Measurements from ENCODE around the gene UIMC1. TPM values are rescaled to one million over a fixed set of nuclear protein-coding genes. Genes with fewer than 3 reads are reported as not detected.
"Not testable (repeated sequence)": the region's sequence is repeated elsewhere in the genome, so short reads cannot be mapped to it uniquely, and the experiment has no call there.

Gene UIMC1
- total RNA-seq, 1 donor from 2014 or later: 72.5 TPM

DNA sequence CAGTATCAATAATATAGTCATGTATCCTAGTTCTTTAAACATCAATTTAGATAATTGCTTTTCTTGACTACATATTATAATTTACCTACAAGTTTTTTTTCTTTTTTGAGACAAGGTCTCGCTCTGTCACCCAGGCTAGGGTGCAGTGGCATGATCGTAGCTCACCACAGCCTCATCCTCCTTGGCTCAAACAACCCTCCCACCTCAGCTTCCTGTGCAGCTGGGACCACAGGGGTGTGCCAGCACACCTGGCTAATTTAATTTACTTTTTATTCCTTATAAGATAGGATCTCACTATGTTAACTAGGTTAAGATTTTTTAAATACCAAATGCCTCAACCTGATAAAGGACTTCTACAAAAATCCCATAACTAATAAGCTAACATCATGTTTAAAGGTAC, 21.1 kb downstream of the UIMC1 start:
- Mint-ChIP-seq H3K9me3 (no peaks in the 10 kb centered on the region), H3K4me1 (peaks cover 55% of the 10 kb centered on the region), H3K27me3 (no peaks in the 10 kb centered on the region), H3K27ac (peak overlapping the region; percentile 87), H3K36me3 (ENCODE audit: low read depth) (peaks cover 28% of the 10 kb centered on the region), H3K4me3 (peak overlapping the region; percentile 41)
- ATAC-seq (ENCODE audit: low read depth) (peak; percentile 98), DNase-seq (peak; percentile 26)
- ChIA-PET CTCF (no interaction called here), POLR2A (interaction anchor here (0.6 to 1.6 kb wide), 5 partner anchors 20 to 1243 kb away, joined by 3 to 8 read pairs (median 6); partner anchors contain the start of gene UIMC1)
- intact Hi-C loops (cut with micrococcal nuclease): loop anchor here (1.0 kb wide), 1 partner anchor 9 kb away; no protein-coding TSS in a partner anchor
- TF ChIP-seq, protein P1, sequence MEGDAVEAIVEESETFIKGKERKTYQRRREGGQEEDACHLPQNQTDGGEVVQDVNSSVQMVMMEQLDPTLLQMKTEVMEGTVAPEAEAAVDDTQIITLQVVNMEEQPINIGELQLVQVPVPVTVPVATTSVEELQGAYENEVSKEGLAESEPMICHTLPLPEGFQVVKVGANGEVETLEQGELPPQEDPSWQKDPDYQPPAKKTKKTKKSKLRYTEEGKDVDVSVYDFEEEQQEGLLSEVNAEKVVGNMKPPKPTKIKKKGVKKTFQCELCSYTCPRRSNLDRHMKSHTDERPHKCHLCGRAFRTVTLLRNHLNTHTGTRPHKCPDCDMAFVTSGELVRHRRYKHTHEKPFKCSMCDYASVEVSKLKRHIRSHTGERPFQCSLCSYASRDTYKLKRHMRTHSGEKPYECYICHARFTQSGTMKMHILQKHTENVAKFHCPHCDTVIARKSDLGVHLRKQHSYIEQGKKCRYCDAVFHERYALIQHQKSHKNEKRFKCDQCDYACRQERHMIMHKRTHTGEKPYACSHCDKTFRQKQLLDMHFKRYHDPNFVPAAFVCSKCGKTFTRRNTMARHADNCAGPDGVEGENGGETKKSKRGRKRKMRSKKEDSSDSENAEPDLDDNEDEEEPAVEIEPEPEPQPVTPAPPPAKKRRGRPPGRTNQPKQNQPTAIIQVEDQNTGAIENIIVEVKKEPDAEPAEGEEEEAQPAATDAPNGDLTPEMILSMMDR (IDR thresholded peaks at IDR 0.05): no peak

DNA sequence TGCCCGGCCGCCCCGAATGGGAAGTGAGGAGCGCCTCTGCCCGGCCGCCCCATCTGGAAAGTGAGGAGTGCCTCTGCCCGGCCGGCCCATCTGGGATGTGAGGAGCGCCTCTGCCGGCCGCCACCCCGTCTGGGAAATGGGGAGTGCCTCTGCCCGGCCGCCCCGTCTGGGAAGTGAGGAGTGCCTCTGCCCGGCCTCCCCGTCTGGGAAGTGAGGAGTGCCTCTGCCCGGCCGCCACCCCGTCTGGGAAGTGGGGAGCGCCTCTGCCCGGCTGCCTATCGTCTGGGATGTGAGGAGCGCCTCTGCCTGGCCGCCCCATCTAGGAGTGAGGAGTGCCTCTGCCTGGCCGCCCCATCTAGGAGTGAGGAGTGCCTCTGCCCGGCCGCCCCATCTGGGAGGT, 22.4 kb downstream of the UIMC1 start:
- H3K9me3 Mint-ChIP-seq; ATAC-seq (ENCODE audit: low read depth); H3K4me3 Mint-ChIP-seq; intact Hi-C loops (cut with micrococcal nuclease); DNase-seq; POLR2A ChIA-PET; CTCF ChIA-PET; H3K27me3 Mint-ChIP-seq: not testable (repeated sequence)
- peaks cover 38% of the 10 kb centered on the region for H3K36me3 Mint-ChIP-seq (ENCODE audit: low read depth)
- H3K27ac Mint-ChIP-seq: peak overlapping the region; percentile 50
- peaks cover 47% of the 10 kb centered on the region for H3K4me1 Mint-ChIP-seq

DNA sequence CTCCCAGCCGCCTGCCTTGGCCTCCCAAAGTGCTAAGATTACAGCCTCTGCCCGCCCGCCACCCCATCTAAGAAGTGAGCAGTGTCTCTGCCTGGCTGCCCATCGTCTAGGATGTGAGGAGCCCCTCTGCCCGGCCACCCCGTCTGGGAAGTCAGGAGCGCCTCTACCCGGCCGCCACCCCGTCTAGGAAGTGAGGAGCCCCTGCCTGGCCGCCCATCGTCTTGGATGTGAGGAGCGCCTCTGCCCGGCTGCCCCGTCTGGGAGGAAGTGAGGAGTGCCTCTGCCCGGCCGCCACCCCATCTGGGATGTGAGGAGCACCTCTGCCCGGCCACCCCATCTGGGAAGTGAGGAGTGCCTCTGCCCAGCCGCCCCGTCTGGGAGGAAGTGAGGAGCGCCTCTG, 23.0 kb downstream of the UIMC1 start:
- H3K9me3 Mint-ChIP-seq; H3K27ac Mint-ChIP-seq; ATAC-seq (ENCODE audit: low read depth); H3K27me3 Mint-ChIP-seq; POLR2A ChIA-PET; DNase-seq; CTCF ChIA-PET; intact Hi-C loops (cut with micrococcal nuclease); H3K4me3 Mint-ChIP-seq: not testable (repeated sequence)
- peaks cover 43% of the 10 kb centered on the region for H3K36me3 Mint-ChIP-seq (ENCODE audit: low read depth)
- peaks cover 42% of the 10 kb centered on the region for H3K4me1 Mint-ChIP-seq

DNA sequence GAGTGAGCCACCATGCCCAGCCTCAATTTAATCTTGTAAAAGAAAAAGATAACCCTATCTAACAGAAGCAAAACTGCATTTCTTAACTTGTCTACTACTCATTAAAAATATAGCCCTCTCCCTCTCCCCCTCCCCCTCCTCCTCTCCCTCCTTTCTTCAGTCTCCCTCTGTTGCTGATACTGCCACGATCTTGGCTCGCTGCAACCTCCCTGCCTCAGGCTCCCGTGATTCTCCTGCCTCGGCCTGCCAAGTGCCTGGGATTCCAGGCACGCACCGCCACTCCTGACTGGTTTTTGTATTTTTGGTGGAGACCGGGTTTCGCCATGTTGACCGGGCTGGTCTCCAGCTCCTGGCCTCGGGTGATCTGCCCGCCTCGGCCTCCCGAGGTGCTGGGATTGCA, 23.5 kb downstream of the UIMC1 start:
- CTCF ChIA-PET; DNase-seq; ATAC-seq (ENCODE audit: low read depth); H3K27me3 Mint-ChIP-seq; H3K4me3 Mint-ChIP-seq; H3K9me3 Mint-ChIP-seq; POLR2A ChIA-PET; intact Hi-C loops (cut with micrococcal nuclease): not testable (repeated sequence)
- Mint-ChIP-seq H3K4me1 (peaks cover 37% of the 10 kb centered on the region), H3K36me3 (ENCODE audit: low read depth) (peaks cover 42% of the 10 kb centered on the region), H3K27ac (peak overlapping the region; percentile 24)

DNA sequence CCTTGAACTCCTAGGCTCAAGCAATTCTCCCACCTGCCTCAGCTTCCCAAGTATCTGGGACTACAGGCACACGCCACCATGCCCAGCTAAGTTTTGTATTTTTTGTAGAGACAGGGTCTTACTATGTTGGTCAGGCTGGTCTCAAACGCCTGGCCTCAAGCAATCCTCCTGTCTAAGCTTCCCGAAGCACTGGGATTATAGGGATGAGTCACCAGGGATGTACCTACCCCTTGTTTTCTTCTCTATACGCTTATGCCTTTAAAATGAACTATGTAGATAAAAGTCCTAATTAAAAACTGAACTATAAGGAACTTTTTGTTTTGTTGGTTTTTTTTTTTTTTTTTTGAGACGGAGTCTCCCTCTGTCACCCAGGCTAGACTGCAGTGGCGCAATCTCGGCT, 25.8 kb downstream of the UIMC1 start:
- Mint-ChIP-seq H3K36me3 (ENCODE audit: low read depth) (peaks cover 45% of the 10 kb centered on the region), H3K4me1 (peaks cover 20% of the 10 kb centered on the region), H3K27ac (no peak overlapping the region), H3K4me3 (no peak overlapping the region), H3K9me3 (no peaks in the 10 kb centered on the region), H3K27me3 (no peaks in the 10 kb centered on the region)
- ChIA-PET CTCF (no interaction called here), POLR2A (interaction anchor here (0.7 kb wide), 1 partner anchor 10 kb away, joined by 6 read pairs; no protein-coding TSS in a partner anchor)
- intact Hi-C loops (cut with micrococcal nuclease): no loop called here
- TF ChIP-seq, protein P1 (IDR thresholded peaks at IDR 0.05): no peak
- DNase-seq (no peak), ATAC-seq (ENCODE audit: low read depth) (no peak)

DNA sequence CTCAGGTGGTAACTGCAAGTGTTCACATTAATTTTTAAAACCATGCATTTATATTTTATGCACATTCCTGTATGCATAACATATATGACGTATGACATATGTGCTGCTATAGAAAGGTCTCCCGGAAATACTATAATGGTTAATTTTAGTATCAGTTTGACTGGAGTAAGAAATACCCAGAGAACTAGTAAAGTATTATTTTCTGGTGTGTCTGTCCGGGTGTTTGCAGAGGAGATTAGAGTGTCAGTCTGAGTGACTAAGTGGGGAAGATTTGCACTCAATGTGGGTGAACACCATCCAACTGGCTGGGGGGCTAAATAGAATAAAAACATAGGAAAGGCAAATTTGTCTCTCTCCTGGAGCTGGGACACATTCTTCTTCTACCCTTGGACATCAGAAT, 26.9 kb downstream of the UIMC1 start:
- intact Hi-C loops (cut with micrococcal nuclease): no loop called here
- TF ChIP-seq, protein P1 (IDR thresholded peaks at IDR 0.05): no peak
- peaks cover 55% of the 10 kb centered on the region for H3K36me3 Mint-ChIP-seq (ENCODE audit: low read depth)
- ChIA-PET CTCF (no interaction called here), POLR2A (interaction anchor here (1.7 kb wide), 1 partner anchor 26 kb away, joined by 4 read pairs; no protein-coding TSS in a partner anchor)
- no peaks in the 10 kb centered on the region for H3K9me3 Mint-ChIP-seq
- ATAC-seq (ENCODE audit: low read depth): no peak
- H3K4me3 Mint-ChIP-seq: no peak overlapping the region
- no peak overlapping the region for H3K27ac Mint-ChIP-seq
- peaks cover 10% of the 10 kb centered on the region for H3K4me1 Mint-ChIP-seq
- no peaks in the 10 kb centered on the region for H3K27me3 Mint-ChIP-seq
- no peak for DNase-seq

DNA sequence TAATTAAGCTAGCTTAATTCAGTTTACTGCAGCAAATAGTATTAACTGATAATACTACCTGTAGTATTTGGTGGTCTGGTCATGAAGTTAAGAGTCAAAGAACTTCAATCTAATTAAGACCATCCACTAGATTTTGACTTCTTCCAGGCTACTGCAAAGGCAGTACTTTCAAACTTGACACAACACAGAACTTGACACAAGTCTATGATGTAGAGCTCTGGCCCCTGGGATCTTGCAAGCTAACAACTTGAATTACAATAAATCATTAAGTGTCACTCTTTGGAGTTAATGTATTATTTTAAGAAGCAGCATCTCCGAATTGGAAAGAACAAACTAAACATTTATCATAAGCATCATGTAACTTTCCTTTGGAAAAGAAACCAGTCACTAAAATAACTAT, 40.9 kb downstream of the UIMC1 start:
- POLR2A ChIA-PET: no interaction called here
- DNase-seq: no peak
- CTCF ChIA-PET: interaction anchor here (0.6 to 1.0 kb wide), 2 partner anchors 305 to 363 kb away, joined by 3 to 4 read pairs; no protein-coding TSS in a partner anchor

More for the DNA sequence above, 40.9 kb downstream of the UIMC1 start:
- Mint-ChIP-seq H3K9me3 (no peaks in the 10 kb centered on the region), H3K36me3 (ENCODE audit: low read depth) (peaks cover 49% of the 10 kb centered on the region), H3K4me1 (peaks cover 1% of the 10 kb centered on the region), H3K4me3 (no peak overlapping the region), H3K27ac (no peak overlapping the region), H3K27me3 (no peaks in the 10 kb centered on the region)
- intact Hi-C loops (cut with micrococcal nuclease): no loop called here
- TF ChIP-seq, protein P1 (IDR thresholded peaks at IDR 0.05): no peak
- no peak for ATAC-seq (ENCODE audit: low read depth)

All from activated B cell treated with CpG ODN at 0.5 μM for 24 hours (primary cell).